K562 (cell line): Measurements from ENCODE around the gene RCOR2. TPM values are rescaled to one million over a fixed set of nuclear protein-coding genes. Genes with fewer than 3 reads are reported as not detected.
A peak's percentile ranks its signal among the peaks of the same experiment; 100 is the strongest.

Experiments used
- CHD2 ChIP-seq: IDR thresholded peaks from 2 replicates; pipeline ENCODE4 v1.6.1; 2011; ENCODE audit warnings: low read depth, low read length
- CREM ChIP-seq: IDR thresholded peaks from 2 replicates; pipeline ENCODE4 v1.6.1; 2014; ENCODE audit warnings: antibody characterized with exemption, low read depth
- CTCFL ChIP-seq: IDR thresholded peaks from 2 replicates; pipeline ENCODE4 v1.6.1; 2011; ENCODE audit warnings: borderline replicate concordance, low read depth, mild to moderate bottlenecking, moderate library complexity, low read length; ENCODE audit not compliant: insufficient read depth, poor library complexity, severe bottlenecking
- KLF16 ChIP-seq: IDR thresholded peaks from 2 replicates; pipeline ENCODE4 v1.6.1; 2016; ENCODE audit warnings: antibody characterized with exemption
- LARP7 ChIP-seq: fragments of 450-650 bp; IDR thresholded peaks from 2 replicates; pipeline ENCODE4 v1.6.1; 2016
- NCOR1 ChIP-seq: fragments of 450-650 bp; IDR thresholded peaks from 2 replicates; pipeline ENCODE4 v1.6.1; 2016; ENCODE audit warnings: mild to moderate bottlenecking, moderate library complexity
- NFE2 ChIP-seq: IDR thresholded peaks from 2 replicates; pipeline ENCODE4 v1.6.1; 2014; ENCODE audit warnings: antibody characterized with exemption, low read depth
- POU5F1 ChIP-seq: fragments of 150-350 bp; IDR thresholded peaks from 2 replicates; pipeline ENCODE4 v1.6.1; 2014; ENCODE audit warnings: borderline replicate concordance, low read length, low read depth, mild to moderate bottlenecking; ENCODE audit not compliant: partially characterized antibody
- RBM17 ChIP-seq: fragments of 200-400 bp; formaldehyde crosslinking; IDR thresholded peaks from 2 replicates; pipeline ENCODE4 v1.6.1; 2017; ENCODE audit warnings: low read depth, mild to moderate bottlenecking, low read length, borderline replicate concordance
- REST ChIP-seq, 2 experiments: fragments of 450-650 bp; formaldehyde crosslinking in 1 of 2; IDR thresholded peaks; 2 replicates each; pipeline versions ENCODE4 v1.4.0 to v1.6.1; 2014 to 2020; ENCODE audit warnings: mild to moderate bottlenecking in 2 of 2, borderline replicate concordance in 1 of 2, low read depth in 1 of 2
- SMARCC2 ChIP-seq: fragments of 450-650 bp; IDR thresholded peaks from 2 replicates; pipeline ENCODE4 v1.6.1; 2017; ENCODE audit warnings: antibody characterized with exemption, moderate library complexity, mild to moderate bottlenecking, low read depth
- STAG1 ChIP-seq: sonication (generic); formaldehyde crosslinking; IDR thresholded peaks from 2 replicates; pipeline ENCODE4 v1.5.0; 2020; ENCODE audit warnings: missing genetic modification reagents, borderline replicate concordance
- TRIM24 ChIP-seq, 2 experiments: fragments of 450-650 bp; IDR thresholded peaks; 2 replicates each; pipeline ENCODE4 v1.6.1; 2016
- ZNF24 ChIP-seq: fragments of 450-650 bp; IDR thresholded peaks from 2 replicates; pipeline ENCODE4 v1.6.1; 2016
- ZNF324 ChIP-seq: fragments of 250-450 bp; sonication (Bioruptor Pico); IDR thresholded peaks from 2 replicates; pipeline ENCODE4 v1.4.0; 2020; ENCODE audit warnings: mild to moderate bottlenecking
- ZNF449 ChIP-seq: fragments of 250-450 bp; sonication (Bioruptor Pico); IDR thresholded peaks from 2 replicates; pipeline ENCODE4 v1.8.0; 2022; ENCODE audit warnings: moderate library complexity, mild to moderate bottlenecking, inconsistent platforms
- ZNF551 ChIP-seq: fragments of 250-450 bp; sonication (Bioruptor Pico); IDR thresholded peaks from 2 replicates; pipeline ENCODE4 v1.5.0; 2021; ENCODE audit warnings: mild to moderate bottlenecking, moderate library complexity
- polyA plus RNA-seq, 8 experiments: library from polyadenylated mRNA; depleted of rRNA in 4 of 8; stranded (reverse) in 5 of 8; unstranded in 3 of 8; fragments of >200 nt; fragmentation: Nextera tagmentation in 2 of 8; fragmentation: Illumina TruSeq in 1 of 8; extraction: Ambion mirVana in 2 of 8; extraction: Trizol in 1 of 8; gene quantifications; 2 replicates each; pipeline versions ENCODE4 v1.2.1 to v1.2.3, GENCODE V29; 2011 to 2014; ENCODE audit warnings: inconsistent platforms in 1 of 8, missing spikeins in 1 of 8
- total RNA-seq, 7 experiments: library from RNA; depleted of rRNA in 6 of 7; stranded (reverse); fragments of >200 nt in 6 of 7; fragmentation: Illumina TruSeq in 2 of 7; extraction: Trizol in 2 of 7; gene quantifications; 2 replicates each; pipeline versions ENCODE4 v1.2.1 to v1.2.3, GENCODE V29; 2011 to 2021; ENCODE audit warnings: low replicate concordance in 1 of 7

The RCOR2 gene
- total and polyA plus RNA-seq, 9 of the 15 experiments (the other 6 are each of a cell fraction or from before 2014, with no cell fraction given) = 0.04 to 6.5 (median 2.5) TPM; not detected in 1

- TF ChIP-seq CHD2 (peak; percentile 35; the same call in 1 of the 2 replicates), KLF16 (no peak), CREM (0 out of 2 replicates have a peak, but pooled peaks have one; percentile 7), STAG1 (no peak), ZNF449 (CRISPR knock-in tag) (no peak), LARP7 (no peak), ZNF24 (no peak), NCOR1 (no peak; the same call in 1 of the 2 replicates), CTCFL (peak; percentile 20), POU5F1 (no peak), SMARCC2 (no peak), REST (IDR thresholded peaks at IDR 0.05; ENCODE audit: borderline replicate concordance) (no peak; the same call in 1 of the 2 replicates), REST (CRISPR knock-in tag; IDR thresholded peaks at IDR 0.05; ENCODE audit: low read depth) (no peak), ZNF324 (CRISPR knock-in tag) (no peak), RBM17 (no peak), ZNF551 (CRISPR knock-in tag) (no peak), TRIM24 (IDR thresholded peaks at IDR 0.05) (0 out of 4 replicates have a peak, but pooled peaks of 1 of the 2 experiments have one; percentile 16), NFE2 (no peak)
Measured at GRCh38 chr11:63917692-63918506, 935 bp upstream of the RCOR2 start (continued).
